Body of pancreas (tissue), 4 donors: ENCODE measurements around the gene RGL2. TPM values are rescaled to one million over a fixed set of nuclear protein-coding genes. Genes with fewer than 3 reads are reported as not detected.
A peak's percentile ranks its signal among the peaks of the same experiment; 100 is the strongest.

Source experiments
- ATAC-seq: fragments of 150-250 bp; one replicate; pipeline ENCODE4 v1.9.1; 2016
- DNase-seq, 4 donors: peaks; one replicate each; pipeline ENCODE4 v3.0.0-alpha.2; 2019
- H3K27ac ChIP-seq, 4 donors: fragments of 200-600 bp; sonication (generic); 1 replicate in 3 of 4; 2 replicates in 1 of 4; pipeline versions ENCODE4 v1.5.1 to v1.6.1; 2016 to 2019; ENCODE audit warnings: mild to moderate bottlenecking in 1 of 4, mixed read lengths in 1 of 4, moderate library complexity in 1 of 4
- H3K27me3 ChIP-seq, 2 donors: fragments of 200-600 bp; sonication (generic); one replicate each; pipeline ENCODE4 v1.6.0; 2016; ENCODE audit warnings: mild to moderate bottlenecking in 1 of 2
- H3K36me3 ChIP-seq, 2 donors: fragments of 200-600 bp; sonication (generic); replicated peaks in 1 of 2; 2 replicates each; pipeline ENCODE4 v1.5.1; 2016; ENCODE audit warnings: low read depth in 2 of 2; ENCODE audit not compliant: insufficient read depth in 1 of 2
- H3K4me1 ChIP-seq: fragments of 200-600 bp; sonication (generic); one replicate; pipeline ENCODE4 v1.6.0; 2016
- H3K4me3 ChIP-seq, 2 donors: fragments of 200-600 bp; sonication (generic); 1 replicate in 1 of 2; 2 replicates in 1 of 2; pipeline ENCODE4 v1.5.1; 2016 to 2019
- H3K9me3 ChIP-seq, 3 donors: fragments of 200-600 bp; sonication (generic); 1 replicate in 2 of 3; 2 replicates in 1 of 3; pipeline ENCODE4 v1.5.1; 2016
- POLR2A ChIP-seq, 3 donors: fragments of 450-650 bp; IDR thresholded peaks; one replicate each; pipeline ENCODE4 v1.6.1; 2016; ENCODE audit warnings: antibody characterized with exemption in 3 of 3, mild to moderate bottlenecking in 2 of 3
- WGBS, 2 donors: methylation state at CpG; one replicate each; pipeline ENCODE4 v1.1.5; 2017; 5-methylcytosine and 5-hydroxymethylcytosine counted together
- intact Hi-C: fragments of 100-400 bp; cut with DNase I; formaldehyde crosslinking; loops from one replicate; pipeline ENCODE4 v1.15.1; 2023
- total RNA-seq, 2 donors: library from RNA; depleted of rRNA; stranded (reverse); fragments of >200 nt; gene quantifications; one replicate each; pipeline ENCODE4 v1.1.0, GENCODE V29; 2016
- TF ChIP-seq, protein P1 (sequence below), 7 experiments: fragments of 450-650 bp in 4 of 7; fragments of 200-600 bp in 3 of 7; sonication (generic) in 3 of 7; IDR thresholded peaks; one replicate each; pipeline ENCODE4 v1.5.1; 2016 to 2019; ENCODE audit warnings: antibody characterized with exemption in 7 of 7

RGL2 gene
- total RNA-seq, 2 donors from 2014 or later, result 31.3 to 31.9 TPM

GRCh38 chr6:33248932-33249731 lies 49.6 kb downstream of the RGL2 start:
- H3K4me3 ChIP-seq, result peak overlapping the region; percentile 23 to 26
- TF ChIP-seq, protein P1, sequence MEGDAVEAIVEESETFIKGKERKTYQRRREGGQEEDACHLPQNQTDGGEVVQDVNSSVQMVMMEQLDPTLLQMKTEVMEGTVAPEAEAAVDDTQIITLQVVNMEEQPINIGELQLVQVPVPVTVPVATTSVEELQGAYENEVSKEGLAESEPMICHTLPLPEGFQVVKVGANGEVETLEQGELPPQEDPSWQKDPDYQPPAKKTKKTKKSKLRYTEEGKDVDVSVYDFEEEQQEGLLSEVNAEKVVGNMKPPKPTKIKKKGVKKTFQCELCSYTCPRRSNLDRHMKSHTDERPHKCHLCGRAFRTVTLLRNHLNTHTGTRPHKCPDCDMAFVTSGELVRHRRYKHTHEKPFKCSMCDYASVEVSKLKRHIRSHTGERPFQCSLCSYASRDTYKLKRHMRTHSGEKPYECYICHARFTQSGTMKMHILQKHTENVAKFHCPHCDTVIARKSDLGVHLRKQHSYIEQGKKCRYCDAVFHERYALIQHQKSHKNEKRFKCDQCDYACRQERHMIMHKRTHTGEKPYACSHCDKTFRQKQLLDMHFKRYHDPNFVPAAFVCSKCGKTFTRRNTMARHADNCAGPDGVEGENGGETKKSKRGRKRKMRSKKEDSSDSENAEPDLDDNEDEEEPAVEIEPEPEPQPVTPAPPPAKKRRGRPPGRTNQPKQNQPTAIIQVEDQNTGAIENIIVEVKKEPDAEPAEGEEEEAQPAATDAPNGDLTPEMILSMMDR (IDR thresholded peaks at IDR 0.05), result peak in 3 of 7 experiments; percentile 15 to 38 (median 16)
- peak; percentile 57 to 97 (median 93) for TF ChIP-seq POLR2A (IDR thresholded peaks at IDR 0.05)
- intact Hi-C loops, result loop anchor here (5.0 to 10.0 kb wide), 2 partner anchors 87 to 134 kb away; no protein-coding TSS in a partner anchor
- H3K4me1 ChIP-seq, result peaks cover 22% of the 10 kb centered on the region
- DNase-seq (peak; percentile 98 to 99 (median 98)), ATAC-seq (peak; percentile 94)
- H3K27ac ChIP-seq, result peak overlapping the region; percentile 84 to 95 (median 94)
- no peaks in the 10 kb centered on the region for H3K36me3 ChIP-seq
- WGBS, 2 donors, result 0% methylated on average over 36 to 58 of the region's 58 CpGs
- no peaks in the 10 kb centered on the region for H3K27me3 ChIP-seq
- no peaks in the 10 kb centered on the region for H3K9me3 ChIP-seq

DNA sequence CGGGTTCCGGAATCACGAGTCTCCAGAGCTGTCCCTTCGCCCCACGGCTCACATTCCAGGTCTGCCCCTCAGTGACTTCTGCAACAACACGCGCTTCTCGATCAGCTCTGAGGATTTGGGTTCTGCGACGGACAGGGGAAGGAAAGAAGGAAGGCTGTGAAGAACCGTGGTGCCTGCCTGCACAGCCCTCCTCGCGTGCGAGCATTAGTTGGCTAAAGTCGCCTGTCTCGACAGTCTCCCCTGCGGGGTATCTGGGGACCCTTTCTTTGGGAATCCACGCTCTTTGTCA lies 50.2 kb downstream of the RGL2 start:
- TF ChIP-seq, protein P1 (IDR thresholded peaks at IDR 0.05), result no peak
- TF ChIP-seq POLR2A (IDR thresholded peaks at IDR 0.05), result no peak
- WGBS, 2 donors, result 2 to 3% methylated on average over 16 to 18 of the region's 18 CpGs
- Histone ChIP-seq H3K9me3 (no peaks in the 10 kb centered on the region), H3K4me1 (peaks cover 22% of the 10 kb centered on the region), H3K27me3 (no peaks in the 10 kb centered on the region), H3K36me3 (no peaks in the 10 kb centered on the region), H3K27ac (peak overlapping the region; percentile 71 to 95 (median 89)), H3K4me3 (peak overlapping the region in 1 of 2 donors; percentile 23)
- ATAC-seq (peak; percentile 8), DNase-seq (no peak)
- intact Hi-C loops, result loop anchor here (5.0 to 10.0 kb wide), 2 partner anchors 86 to 134 kb away; no protein-coding TSS in a partner anchor

GRCh38 chr6:33247977-33248642 lies 50.6 kb downstream of the RGL2 start:
- no peaks in the 10 kb centered on the region for H3K9me3 ChIP-seq
- H3K36me3 ChIP-seq, result no peaks in the 10 kb centered on the region
- WGBS, 2 donors, result 3 to 9% methylated on average over 16 to 28 of the region's 28 CpGs
- intact Hi-C loops, result loop anchor here (5.0 to 10.0 kb wide), 2 partner anchors 86 to 133 kb away; no protein-coding TSS in a partner anchor
- peak overlapping the region; percentile 71 to 95 (median 89) for H3K27ac ChIP-seq
- ATAC-seq (peak; percentile 72), DNase-seq (peak; percentile 90 to 93 (median 92))
- H3K4me1 ChIP-seq, result peaks cover 22% of the 10 kb centered on the region
- no peak overlapping the region for H3K4me3 ChIP-seq
- no peaks in the 10 kb centered on the region for H3K27me3 ChIP-seq
- TF ChIP-seq POLR2A (IDR thresholded peaks at IDR 0.05), result no peak
- TF ChIP-seq, protein P1 (IDR thresholded peaks at IDR 0.05), result peak; percentile 80 to 99 (median 98)

DNA sequence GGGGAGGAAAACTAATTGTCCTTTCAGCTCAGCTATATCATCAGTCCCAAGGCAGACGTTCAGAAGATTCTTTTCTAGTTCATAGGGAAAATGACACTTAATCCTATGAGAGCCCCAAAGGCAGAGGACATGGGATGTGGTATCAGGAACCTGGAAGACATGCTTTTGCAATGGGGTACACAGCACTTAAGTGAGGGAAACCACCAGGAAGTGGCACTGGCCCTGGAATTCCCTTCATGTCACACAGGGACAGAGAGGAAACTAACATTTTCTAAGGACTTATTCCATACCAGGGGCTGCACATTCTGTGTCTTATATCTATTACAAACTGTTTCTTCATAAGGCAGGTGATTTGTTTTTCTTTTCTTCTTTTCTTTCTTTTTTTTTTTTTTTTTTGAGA lies 55.3 kb downstream of the RGL2 start:
- Histone ChIP-seq H3K27ac (no peak overlapping the region), H3K4me1 (peaks cover 6% of the 10 kb centered on the region), H3K36me3 (no peaks in the 10 kb centered on the region), H3K27me3 (no peaks in the 10 kb centered on the region), H3K9me3 (no peaks in the 10 kb centered on the region), H3K4me3 (no peak overlapping the region)
- DNase-seq (no peak), ATAC-seq (no peak)
- WGBS, 2 donors, result 35 to 36% methylated on average over 1 of the region's 1 CpG
- TF ChIP-seq, protein P1 (IDR thresholded peaks at IDR 0.05), result no peak
- TF ChIP-seq POLR2A (IDR thresholded peaks at IDR 0.05), result no peak
- intact Hi-C loops, result loop anchor here (5.0 to 10.0 kb wide), 2 partner anchors 129 to 236 kb away; partner anchors contain the start of gene HLA-DOA
